SHP77 (cell line): ENCODE data around the gene PHTF1.
A peak's percentile ranks its signal among the peaks of the same experiment; 100 is the strongest.

ENCODE experiments used
- DNase-seq, 2 experiments: peaks; one replicate each; lab custom pipeline; 2025; lab: John Stamatoyannopoulos, UW

Gene PHTF1

DNA sequence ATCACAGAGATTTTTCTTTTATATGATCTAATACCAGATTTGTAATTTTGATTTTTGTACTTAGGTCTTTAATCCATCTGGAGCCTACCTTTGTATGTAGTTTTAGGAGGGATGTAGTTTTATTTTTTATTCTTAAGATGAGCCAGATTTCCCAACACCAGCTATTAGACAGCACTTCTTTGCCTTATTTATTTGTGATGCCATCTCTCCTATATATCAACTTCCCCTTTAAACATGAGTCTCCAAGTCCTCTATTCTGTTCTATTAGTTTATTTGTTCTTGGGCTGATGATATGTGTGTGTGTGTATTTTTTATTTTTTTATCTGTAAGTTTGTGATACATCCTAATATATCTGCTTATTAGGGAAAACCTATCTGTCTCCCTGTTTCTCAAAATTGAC is 94.2 kb downstream of the PHTF1 start:
- DNase-seq, result no peak

GRCh38 chr1:113663165-113663951 is 95.9 kb downstream of the PHTF1 start:
- no peak for DNase-seq

- no peak for DNase-seq
These were observed 97.2 kb downstream of the PHTF1 start for GRCh38 chr1:113662101-113662500.

DNA sequence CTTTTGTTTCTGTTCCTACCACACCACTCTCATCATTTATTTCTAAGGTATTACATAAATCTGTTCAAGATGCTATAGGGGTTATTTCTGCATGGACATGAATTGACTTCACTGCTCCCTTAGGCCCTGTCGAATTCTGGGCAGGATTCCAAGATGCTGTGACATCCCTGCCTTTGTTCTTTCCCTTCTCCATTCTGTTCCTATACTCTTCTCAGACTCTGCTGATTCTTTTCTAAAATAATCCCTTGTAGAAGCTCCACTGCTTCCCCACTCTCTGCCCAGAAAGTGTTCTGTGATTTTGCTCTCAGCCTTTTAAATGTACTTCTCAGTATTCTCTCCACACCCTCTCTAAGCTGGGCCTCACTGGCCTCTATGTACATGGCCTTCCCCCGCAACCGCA is 99.2 kb downstream of the PHTF1 start:
- DNase-seq, result peak in 1 of 2 experiments; percentile 8

- no peak for DNase-seq
These were observed 99.7 kb downstream of the PHTF1 start for GRCh38 chr1:113659556-113659955.

GRCh38 chr1:113659035-113659434 is 100.3 kb downstream of the PHTF1 start:
- DNase-seq, result no peak

- no peak for DNase-seq
These were observed 101.7 kb downstream of the PHTF1 start for GRCh38 chr1:113657556-113658063.

DNA sequence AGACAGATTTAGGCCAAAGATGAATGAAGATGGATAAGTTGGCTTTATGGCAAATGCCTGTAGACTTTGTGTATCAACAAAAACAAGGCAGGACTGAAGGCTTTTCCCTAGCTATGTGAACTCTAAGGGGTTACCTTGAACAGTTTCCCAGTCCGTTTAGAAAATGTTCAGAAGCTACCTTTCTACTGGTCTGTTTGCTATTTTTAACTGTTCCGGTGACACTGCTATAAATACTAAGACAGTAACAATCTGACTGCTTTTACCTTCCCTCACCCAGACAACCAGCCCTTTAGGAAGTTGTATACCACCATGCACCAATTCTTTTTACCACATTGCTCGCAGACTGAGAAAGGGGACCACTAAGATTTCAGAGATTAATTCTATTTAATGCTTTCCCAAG is 102.2 kb downstream of the PHTF1 start:
- no peak for DNase-seq

GRCh38 chr1:113654883-113655282 is 104.4 kb downstream of the PHTF1 start:
- no peak for DNase-seq

- DNase-seq, result no peak
These were observed 105.5 kb downstream of the PHTF1 start for GRCh38 chr1:113653741-113654140.

- DNase-seq, result no peak
These were observed 106.5 kb downstream of the PHTF1 start for GRCh38 chr1:113652771-113653170.

DNA sequence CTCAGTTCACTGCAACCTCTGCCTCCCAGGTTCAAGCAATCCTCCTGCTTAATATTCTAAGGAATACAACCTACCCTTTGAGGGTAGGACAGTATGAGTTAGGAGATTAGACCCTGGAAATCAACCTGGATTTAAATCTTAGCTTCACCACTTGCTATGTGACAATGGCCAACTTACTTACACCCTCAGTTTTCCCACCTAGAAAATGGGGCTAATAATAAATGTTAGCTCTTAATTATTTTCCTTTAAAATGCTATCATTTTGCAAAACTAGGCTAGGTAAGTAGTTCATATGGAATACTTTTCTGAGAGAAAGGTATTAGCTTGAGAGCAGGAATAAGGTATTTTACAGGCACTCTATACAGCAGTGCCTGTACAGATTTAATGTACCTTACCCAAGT is 110.8 kb downstream of the PHTF1 start:
- DNase-seq, result no peak

DNA sequence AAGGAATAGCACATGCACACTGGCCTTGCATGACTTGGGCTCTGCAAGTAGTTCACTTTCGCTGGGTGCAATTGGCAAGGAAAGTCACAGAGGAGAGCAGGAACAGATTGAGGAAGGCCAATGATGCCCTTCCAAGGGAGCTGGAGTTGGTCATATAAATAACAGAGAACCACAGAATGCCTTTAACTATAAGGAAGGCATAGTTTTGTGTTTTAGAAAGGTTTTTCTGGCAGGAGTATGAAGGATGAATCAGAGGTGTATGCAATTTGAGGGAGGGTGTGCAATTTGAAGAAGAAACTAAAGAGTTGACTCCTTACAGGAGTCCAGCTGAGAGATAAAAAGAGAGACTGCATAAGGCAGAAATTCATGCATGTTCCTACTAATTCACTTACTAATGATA is 112.1 kb downstream of the PHTF1 start:
- DNase-seq, result no peak
